HL-60 (cell line): ENCODE measurements around the gene IZUMO4.

Source experiments
- DNase-seq, 2 experiments: peaks; one replicate each; pipeline ENCODE4 v3.0.0-alpha.2; 2010 to 2020; ENCODE audit warnings: low read depth in 1 of 2, low spot score in 1 of 2
- H3K27ac ChIP-seq: fragments of 250-450 bp; sonication (Bioruptor Pico); replicated peaks from 2 replicates; pipeline ENCODE4 v1.5.1; 2020; ENCODE audit warnings: mild to moderate bottlenecking, moderate library complexity
- H3K27me3 ChIP-seq: fragments of 250-450 bp; sonication (Bioruptor Pico); 2 replicates; pipeline ENCODE4 v1.5.1; 2021; ENCODE audit warnings: mild to moderate bottlenecking, moderate library complexity; ENCODE audit not compliant: insufficient read depth, poor library complexity, severe bottlenecking
- H3K4me3 ChIP-seq: replicated peaks from 2 replicates; pipeline ENCODE4 v1.5.1; 2011; ENCODE audit warnings: mild to moderate bottlenecking, control low read depth, low read length; ENCODE audit not compliant: insufficient read depth
- GABPA ChIP-seq: IDR thresholded peaks from 2 replicates; pipeline ENCODE4 v1.6.1; 2012; ENCODE audit warnings: low read depth
- POLR2AphosphoS5 ChIP-seq: IDR thresholded peaks from 2 replicates; pipeline ENCODE4 v1.6.1; 2012; ENCODE audit warnings: low read depth
- REST ChIP-seq: IDR thresholded peaks from 2 replicates; pipeline ENCODE4 v1.6.1; 2012; ENCODE audit warnings: low read depth; ENCODE audit not compliant: insufficient replicate concordance
- SPI1 ChIP-seq: IDR thresholded peaks from 2 replicates; pipeline ENCODE4 v1.6.1; 2012; ENCODE audit warnings: low read depth, mild to moderate bottlenecking, borderline replicate concordance
- TF ChIP-seq, protein P1 (sequence below): IDR thresholded peaks from one replicate; pipeline ENCODE4 v1.5.1; 2011; ENCODE audit warnings: low read length, control low read depth, inconsistent platforms; ENCODE audit not compliant: insufficient read depth

The IZUMO4 gene

GRCh38 chr19:2070986-2071673, 25.6 kb upstream of the IZUMO4 start:
- H3K27ac ChIP-seq, result no peak overlapping the region
- no peaks in the 10 kb centered on the region for H3K27me3 ChIP-seq
- no peak for DNase-seq
- no peak overlapping the region for H3K4me3 ChIP-seq
- TF ChIP-seq SPI1 (no peak), GABPA (no peak), REST (no peak)

- H3K27ac ChIP-seq, result no peak overlapping the region
Measured at GRCh38 chr19:2072757-2073551, 23.8 kb upstream of the IZUMO4 start.

DNA sequence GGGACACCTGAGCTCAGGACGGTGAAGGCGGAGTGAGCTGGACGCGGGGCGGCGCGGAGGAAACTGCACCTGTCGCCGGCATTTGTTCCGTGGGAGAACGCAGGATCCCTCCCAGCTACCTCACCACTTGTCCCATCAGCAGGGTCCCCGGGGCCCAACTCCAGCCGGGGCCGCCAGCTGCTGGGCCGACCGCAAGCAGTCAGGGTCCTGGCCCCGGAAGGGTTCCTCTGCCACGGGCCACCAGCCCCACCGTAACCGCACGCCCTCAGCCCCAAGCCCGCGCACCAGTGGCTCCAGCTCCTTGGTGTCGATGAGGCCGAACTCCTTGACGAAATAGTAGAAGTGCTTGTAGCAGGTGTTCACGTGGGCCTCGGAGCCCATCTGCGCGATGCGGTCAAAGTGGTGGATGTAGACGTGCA, 20.2 kb upstream of the IZUMO4 start:
- Histone ChIP-seq H3K27me3 (no peaks in the 10 kb centered on the region), H3K4me3 (no peak overlapping the region), H3K27ac (no peak overlapping the region)
- DNase-seq, result no peak
- TF ChIP-seq REST (no peak), SPI1 (no peak), POLR2AphosphoS5 (no peak), GABPA (no peak)
- TF ChIP-seq, protein P1, sequence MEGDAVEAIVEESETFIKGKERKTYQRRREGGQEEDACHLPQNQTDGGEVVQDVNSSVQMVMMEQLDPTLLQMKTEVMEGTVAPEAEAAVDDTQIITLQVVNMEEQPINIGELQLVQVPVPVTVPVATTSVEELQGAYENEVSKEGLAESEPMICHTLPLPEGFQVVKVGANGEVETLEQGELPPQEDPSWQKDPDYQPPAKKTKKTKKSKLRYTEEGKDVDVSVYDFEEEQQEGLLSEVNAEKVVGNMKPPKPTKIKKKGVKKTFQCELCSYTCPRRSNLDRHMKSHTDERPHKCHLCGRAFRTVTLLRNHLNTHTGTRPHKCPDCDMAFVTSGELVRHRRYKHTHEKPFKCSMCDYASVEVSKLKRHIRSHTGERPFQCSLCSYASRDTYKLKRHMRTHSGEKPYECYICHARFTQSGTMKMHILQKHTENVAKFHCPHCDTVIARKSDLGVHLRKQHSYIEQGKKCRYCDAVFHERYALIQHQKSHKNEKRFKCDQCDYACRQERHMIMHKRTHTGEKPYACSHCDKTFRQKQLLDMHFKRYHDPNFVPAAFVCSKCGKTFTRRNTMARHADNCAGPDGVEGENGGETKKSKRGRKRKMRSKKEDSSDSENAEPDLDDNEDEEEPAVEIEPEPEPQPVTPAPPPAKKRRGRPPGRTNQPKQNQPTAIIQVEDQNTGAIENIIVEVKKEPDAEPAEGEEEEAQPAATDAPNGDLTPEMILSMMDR, result no peak

More at GRCh38 chr19:2072757-2073551, 23.8 kb upstream of the IZUMO4 start:
- no peak for DNase-seq
- no peak overlapping the region for H3K4me3 ChIP-seq
- H3K27me3 ChIP-seq, result no peaks in the 10 kb centered on the region
- TF ChIP-seq SPI1 (no peak; the same call in 1 of the 2 replicates), POLR2AphosphoS5 (no peak), GABPA (no peak), REST (no peak)
- TF ChIP-seq, protein P1, result no peak
